ENCODE measurements around the gene BAG3.
A peak's percentile ranks its signal among the peaks of the same experiment; 100 is the strongest.
"Not testable (repeated sequence)": the region's sequence is repeated elsewhere in the genome, so short reads cannot be mapped to it uniquely, and the experiment has no call there.

BAG3 gene

GRCh38 chr10:119650692-119651513 is at the start of gene BAG3:
BAG3 (plus strand) TSS chr10:119651380; CDS start chr10:119651676, 296 bp downstream.
- DNase-seq, result peak; percentile 50

- DNase-seq, result no peak
Observed at GRCh38 chr10:119602241-119603095, 48.7 kb upstream of the BAG3 start.

- DNase-seq, result no peak
Observed at GRCh38 chr10:119604468-119604867, 46.7 kb upstream of the BAG3 start.

- DNase-seq, result no peak
Observed at GRCh38 chr10:119608316-119609155, 42.6 kb upstream of the BAG3 start.

- no peak for DNase-seq
Observed at GRCh38 chr10:119609516-119609915, 41.7 kb upstream of the BAG3 start.

- no peak for DNase-seq
Observed at GRCh38 chr10:119611433-119611832, 39.7 kb upstream of the BAG3 start.

- DNase-seq, result no peak
Observed at GRCh38 chr10:119613741-119614140, 37.4 kb upstream of the BAG3 start.

- no peak for DNase-seq
Observed at GRCh38 chr10:119614686-119615085, 36.5 kb upstream of the BAG3 start.

GRCh38 chr10:119616882-119617570 is 34.2 kb upstream of the BAG3 start:
- DNase-seq, result no peak

GRCh38 chr10:119619215-119619614 is 32.0 kb upstream of the BAG3 start:
- no peak for DNase-seq

GRCh38 chr10:119619811-119620210 is 31.4 kb upstream of the BAG3 start:
- DNase-seq, result not testable (repeated sequence)

- DNase-seq, result no peak
Observed at GRCh38 chr10:119620241-119621077, 30.7 kb upstream of the BAG3 start.

GRCh38 chr10:119621078-119621384 is 30.1 kb upstream of the BAG3 start:
- DNase-seq, result no peak

- no peak for DNase-seq
Observed at GRCh38 chr10:119625570-119626280, 25.5 kb upstream of the BAG3 start.

- no peak for DNase-seq
Observed at GRCh38 chr10:119630300-119630699, 20.9 kb upstream of the BAG3 start.

- no peak for DNase-seq
Observed at GRCh38 chr10:119633538-119634218, 17.5 kb upstream of the BAG3 start.

- DNase-seq, result no peak
Observed at GRCh38 chr10:119634219-119634544, 17.0 kb upstream of the BAG3 start.

- DNase-seq, result no peak
Observed at GRCh38 chr10:119637631-119638030, 13.5 kb upstream of the BAG3 start.

- DNase-seq, result no peak
Observed at GRCh38 chr10:119638982-119639381, 12.2 kb upstream of the BAG3 start.

- no peak for DNase-seq
Observed at GRCh38 chr10:119640384-119640783, 10.8 kb upstream of the BAG3 start.
